Neural crest cell (in vitro differentiated cells): ENCODE measurements around the gene NPAS3. TPM values are rescaled to one million over a fixed set of nuclear protein-coding genes. Genes with fewer than 3 reads are reported as not detected.

ENCODE experiments used
- DNase-seq: peaks from one replicate; pipeline ENCODE4 v3.0.0; 2021; ENCODE audit warnings: low read depth, mixed read lengths, low spot score
- H3K27ac Mint-ChIP-seq: one replicate; pipeline ENCODE4 v1.8.0; 2021; ENCODE audit warnings: mild to moderate bottlenecking, mixed read lengths; ENCODE audit not compliant: unreplicated experiment
- H3K27me3 Mint-ChIP-seq: 2 replicates; pipeline ENCODE4 v1.8.0; 2021; ENCODE audit warnings: low read depth, mild to moderate bottlenecking, mixed read lengths
- H3K36me3 Mint-ChIP-seq: 2 replicates; pipeline ENCODE4 v1.8.0; 2021; ENCODE audit warnings: low read depth, mild to moderate bottlenecking, mixed read lengths
- H3K4me1 Mint-ChIP-seq: 2 replicates; pipeline ENCODE4 v1.8.0; 2021; ENCODE audit warnings: mixed read lengths
- H3K4me3 Mint-ChIP-seq: one replicate; pipeline ENCODE4 v1.8.0; 2021; ENCODE audit warnings: mild to moderate bottlenecking, mixed read lengths
- H3K9me3 Mint-ChIP-seq: 2 replicates; pipeline ENCODE4 v1.8.0; 2021; ENCODE audit warnings: mixed read lengths
- total RNA-seq: library from RNA; stranded (reverse); gene quantifications from 2 replicates; pipeline ENCODE4 v1.2.1, GENCODE V29; 2021
- TF ChIP-seq, protein P1 (sequence below): fragments of 200-600 bp; sonication (generic); conservative IDR thresholded peaks from 2 replicates; pipeline ENCODE4 v1.5.0; 2021; ENCODE audit warnings: antibody characterized with exemption, mild to moderate bottlenecking

Gene NPAS3
- total RNA-seq, 1 donor from 2014 or later = 18.2 TPM

DNA sequence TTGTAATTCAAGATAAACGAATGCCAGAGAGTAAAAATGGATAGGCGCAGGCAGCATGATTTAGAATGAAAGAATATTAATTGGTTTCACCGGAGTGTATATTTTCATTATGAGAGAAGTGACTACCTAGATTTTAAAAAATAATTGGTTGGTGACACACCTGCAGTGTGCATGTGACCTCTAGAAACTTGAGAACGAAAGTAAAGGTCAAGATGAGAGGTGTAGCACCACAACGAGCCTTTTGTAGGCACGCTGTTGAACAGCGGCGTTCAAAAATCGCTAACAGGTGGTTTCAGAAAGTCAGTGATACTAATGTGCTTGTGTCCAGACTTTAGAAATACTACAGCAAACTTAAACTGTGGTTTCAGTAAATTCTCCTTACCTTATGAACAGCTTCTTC lies 123.8 kb downstream of the NPAS3 start:
- peak overlapping the region; percentile 91 for H3K27ac Mint-ChIP-seq
- H3K36me3 Mint-ChIP-seq = no peaks in the 10 kb centered on the region

DNA sequence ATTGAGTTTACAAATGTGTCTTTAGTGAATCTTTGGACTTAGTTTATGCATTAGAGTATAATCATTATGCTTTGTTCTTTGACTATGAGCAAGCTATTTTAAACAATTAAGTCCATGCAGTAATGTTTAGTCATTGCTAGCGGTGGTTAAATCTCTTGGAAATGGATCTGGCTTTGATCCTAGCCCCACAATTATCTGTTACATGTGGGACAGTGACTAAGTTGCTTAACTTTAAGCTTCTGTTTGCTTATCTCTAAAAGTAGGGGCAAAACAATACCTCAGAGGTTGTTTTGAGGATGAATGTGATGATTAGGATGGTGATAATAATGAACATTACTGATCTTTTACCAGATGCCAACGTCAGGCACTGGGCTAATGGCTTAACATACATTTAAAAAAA lies 124.2 kb downstream of the NPAS3 start:
- no peaks in the 10 kb centered on the region for H3K36me3 Mint-ChIP-seq
- peaks cover 45% of the 10 kb centered on the region for H3K4me1 Mint-ChIP-seq
- H3K27ac Mint-ChIP-seq = no peak overlapping the region
- H3K4me3 Mint-ChIP-seq = no peak overlapping the region
- no peaks in the 10 kb centered on the region for H3K9me3 Mint-ChIP-seq
- TF ChIP-seq, protein P1, sequence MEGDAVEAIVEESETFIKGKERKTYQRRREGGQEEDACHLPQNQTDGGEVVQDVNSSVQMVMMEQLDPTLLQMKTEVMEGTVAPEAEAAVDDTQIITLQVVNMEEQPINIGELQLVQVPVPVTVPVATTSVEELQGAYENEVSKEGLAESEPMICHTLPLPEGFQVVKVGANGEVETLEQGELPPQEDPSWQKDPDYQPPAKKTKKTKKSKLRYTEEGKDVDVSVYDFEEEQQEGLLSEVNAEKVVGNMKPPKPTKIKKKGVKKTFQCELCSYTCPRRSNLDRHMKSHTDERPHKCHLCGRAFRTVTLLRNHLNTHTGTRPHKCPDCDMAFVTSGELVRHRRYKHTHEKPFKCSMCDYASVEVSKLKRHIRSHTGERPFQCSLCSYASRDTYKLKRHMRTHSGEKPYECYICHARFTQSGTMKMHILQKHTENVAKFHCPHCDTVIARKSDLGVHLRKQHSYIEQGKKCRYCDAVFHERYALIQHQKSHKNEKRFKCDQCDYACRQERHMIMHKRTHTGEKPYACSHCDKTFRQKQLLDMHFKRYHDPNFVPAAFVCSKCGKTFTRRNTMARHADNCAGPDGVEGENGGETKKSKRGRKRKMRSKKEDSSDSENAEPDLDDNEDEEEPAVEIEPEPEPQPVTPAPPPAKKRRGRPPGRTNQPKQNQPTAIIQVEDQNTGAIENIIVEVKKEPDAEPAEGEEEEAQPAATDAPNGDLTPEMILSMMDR = no peak
- no peaks in the 10 kb centered on the region for H3K27me3 Mint-ChIP-seq
- DNase-seq = no peak

More for the DNA sequence above, 123.8 kb downstream of the NPAS3 start:
- H3K9me3 Mint-ChIP-seq = no peaks in the 10 kb centered on the region
- TF ChIP-seq, protein P1 = no peak
- no peaks in the 10 kb centered on the region for H3K27me3 Mint-ChIP-seq
- no peak for DNase-seq
- H3K4me3 Mint-ChIP-seq = no peak overlapping the region
- peaks cover 41% of the 10 kb centered on the region for H3K4me1 Mint-ChIP-seq

DNA sequence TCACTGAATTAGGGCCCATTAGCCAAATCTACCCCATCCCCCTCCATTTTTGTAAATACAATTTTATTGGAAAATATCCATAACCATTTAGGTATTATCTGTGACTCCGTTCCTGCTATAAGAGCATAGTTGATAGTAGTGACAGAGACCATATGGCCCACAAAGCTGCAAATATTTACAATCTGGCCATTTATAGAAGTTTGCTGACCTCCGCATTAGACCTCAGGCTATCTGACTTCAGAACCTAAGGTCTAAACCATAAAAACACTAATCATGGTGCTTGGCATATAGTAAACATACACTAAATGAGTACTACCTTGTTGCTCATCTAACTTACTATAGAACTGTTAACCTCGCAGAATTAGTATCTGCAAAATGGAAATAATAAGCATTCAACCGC lies 124.8 kb downstream of the NPAS3 start:
- Mint-ChIP-seq H3K27me3 (no peaks in the 10 kb centered on the region), H3K4me3 (no peak overlapping the region)

DNA sequence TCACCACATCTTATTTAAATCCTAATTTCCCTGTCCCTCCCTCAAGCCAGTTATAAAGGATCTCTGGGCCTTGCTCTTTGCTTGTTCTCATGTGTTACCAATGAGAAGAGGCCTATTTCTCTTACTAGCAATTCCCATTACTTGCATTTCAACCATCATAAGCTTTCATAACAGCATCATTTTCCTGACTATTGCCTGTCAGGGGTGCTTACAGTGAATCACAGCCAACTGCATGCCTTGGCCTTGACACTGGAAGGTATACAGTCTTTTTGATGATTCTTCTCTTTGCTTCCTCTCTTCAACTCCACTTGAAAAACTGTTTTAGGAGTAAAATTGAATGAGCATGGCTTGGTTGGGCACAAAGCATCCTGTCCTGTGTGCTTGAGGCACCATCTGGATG lies 127.0 kb downstream of the NPAS3 start:
- H3K4me3 Mint-ChIP-seq = no peak overlapping the region
- peaks cover 59% of the 10 kb centered on the region for H3K4me1 Mint-ChIP-seq
- no peak overlapping the region for H3K27ac Mint-ChIP-seq
- H3K27me3 Mint-ChIP-seq = no peaks in the 10 kb centered on the region
- DNase-seq = no peak
- H3K36me3 Mint-ChIP-seq = no peaks in the 10 kb centered on the region
- no peaks in the 10 kb centered on the region for H3K9me3 Mint-ChIP-seq
- TF ChIP-seq, protein P1 = no peak

More for the DNA sequence above, 124.8 kb downstream of the NPAS3 start:
- Mint-ChIP-seq H3K9me3 (no peaks in the 10 kb centered on the region), H3K36me3 (no peaks in the 10 kb centered on the region), H3K4me1 (peaks cover 51% of the 10 kb centered on the region), H3K27ac (no peak overlapping the region)
- TF ChIP-seq, protein P1 = no peak
- DNase-seq = no peak

DNA sequence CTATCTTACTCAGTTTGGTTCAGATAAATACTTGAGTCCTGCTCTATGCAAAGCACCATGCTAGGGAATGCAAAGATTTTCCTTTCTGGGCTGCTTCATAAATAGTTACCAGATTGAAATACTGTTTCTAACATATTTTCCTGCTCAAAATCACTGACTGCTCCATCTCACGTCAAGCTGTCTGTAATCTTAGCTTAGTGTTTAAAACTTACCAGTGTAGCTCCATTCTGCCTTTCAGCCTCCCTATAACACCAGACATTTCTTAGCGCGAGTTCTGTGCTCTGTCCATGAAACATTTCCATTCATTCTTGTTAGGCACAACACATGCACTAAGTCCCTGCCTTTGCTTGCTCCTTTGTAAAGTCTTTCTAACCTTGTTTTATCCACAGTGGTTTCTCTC lies 129.4 kb downstream of the NPAS3 start:
- H3K36me3 Mint-ChIP-seq = no peaks in the 10 kb centered on the region
- H3K4me3 Mint-ChIP-seq = no peak overlapping the region
- H3K27me3 Mint-ChIP-seq = no peaks in the 10 kb centered on the region
- TF ChIP-seq, protein P1 = no peak
- DNase-seq = no peak
- H3K4me1 Mint-ChIP-seq = peaks cover 41% of the 10 kb centered on the region
- no peaks in the 10 kb centered on the region for H3K9me3 Mint-ChIP-seq
- H3K27ac Mint-ChIP-seq = no peak overlapping the region

DNA sequence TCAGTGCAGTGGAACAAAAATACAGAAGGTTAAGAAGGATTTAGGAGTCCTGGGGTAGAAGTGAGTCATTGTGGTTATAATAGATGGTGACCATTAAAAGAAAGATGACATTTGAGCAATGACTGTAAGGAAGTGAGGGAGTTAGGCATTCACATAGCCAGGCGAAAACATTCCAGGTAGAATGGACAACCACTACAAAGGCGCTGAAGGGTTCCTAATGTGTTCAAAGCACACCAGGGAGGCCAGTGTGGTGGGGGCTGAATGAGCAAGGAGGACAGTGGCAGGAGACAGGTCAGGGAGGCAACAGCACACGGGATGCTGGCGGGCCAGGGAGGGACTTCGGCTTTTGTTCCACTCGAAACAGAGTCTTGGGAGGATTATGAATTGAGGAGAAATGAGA lies 129.9 kb downstream of the NPAS3 start:
- Mint-ChIP-seq H3K9me3 (no peaks in the 10 kb centered on the region), H3K4me3 (no peak overlapping the region), H3K27ac (no peak overlapping the region), H3K27me3 (no peaks in the 10 kb centered on the region), H3K4me1 (peaks cover 38% of the 10 kb centered on the region), H3K36me3 (no peaks in the 10 kb centered on the region)
- no peak for DNase-seq
- TF ChIP-seq, protein P1 = no peak
